Coronary artery (tissue), 2 donors: ENCODE results near the gene ABL2.

Experiments
- DNase-seq: peaks from one replicate; pipeline ENCODE4 v3.0.0-alpha.2; 2017; ENCODE audit warnings: low spot score
- H3K27ac ChIP-seq, 2 donors: fragments of 200-600 bp; sonication (generic); one replicate each; pipeline ENCODE4 v1.5.1; 2016 to 2019
- H3K4me3 ChIP-seq: fragments of 200-600 bp; sonication (generic); 2 replicates; pipeline ENCODE4 v1.5.1; 2016; ENCODE audit warnings: mild to moderate bottlenecking, moderate library complexity
- CTCF ChIP-seq: fragments of 200-600 bp; sonication (generic); IDR thresholded peaks from one replicate; pipeline ENCODE4 v1.5.1; 2019; ENCODE audit warnings: antibody characterized with exemption

The ABL2 gene

GRCh38 chr1:179103999-179104398, 125.5 kb downstream of the ABL2 start:
- no peak overlapping the region for H3K4me3 ChIP-seq
- no peak for DNase-seq
- no peak for TF ChIP-seq CTCF
- no peak overlapping the region for H3K27ac ChIP-seq

- no peak for TF ChIP-seq CTCF
- Histone ChIP-seq H3K4me3 (no peak overlapping the region), H3K27ac (no peak overlapping the region)
- no peak for DNase-seq
Observed at GRCh38 chr1:179101566-179101965, 127.9 kb downstream of the ABL2 start.

- Histone ChIP-seq H3K27ac (no peak overlapping the region), H3K4me3 (no peak overlapping the region)
- no peak for TF ChIP-seq CTCF
- no peak for DNase-seq
Observed at GRCh38 chr1:179099891-179100290, 129.6 kb downstream of the ABL2 start.

DNA sequence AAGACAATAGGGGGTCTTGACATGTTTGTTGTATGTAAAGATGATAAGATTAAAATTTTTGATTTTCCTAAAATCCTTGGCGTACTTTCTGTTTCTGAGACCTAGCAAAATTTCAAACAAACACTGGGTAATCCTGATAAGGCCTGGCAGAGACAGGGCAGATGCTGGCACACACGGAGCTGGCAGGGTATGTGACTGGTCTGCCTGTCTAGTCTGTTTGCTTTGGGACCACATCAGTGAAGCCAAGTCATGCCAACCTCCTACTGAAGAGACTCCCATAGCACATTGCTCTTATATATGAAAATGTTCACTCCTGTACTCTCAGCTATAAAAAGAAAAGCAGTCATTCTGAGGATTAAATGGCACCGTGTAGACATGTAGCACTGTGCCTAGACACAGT, 133.6 kb downstream of the ABL2 start:
- no peak for TF ChIP-seq CTCF
- no peak for DNase-seq
- Histone ChIP-seq H3K27ac (no peak overlapping the region), H3K4me3 (no peak overlapping the region)

- DNase-seq, result no peak
- TF ChIP-seq CTCF, result no peak
- Histone ChIP-seq H3K4me3 (no peak overlapping the region), H3K27ac (no peak overlapping the region)
Observed at GRCh38 chr1:179095377-179095776, 134.1 kb downstream of the ABL2 start.

GRCh38 chr1:179094818-179095217, 134.7 kb downstream of the ABL2 start:
- TF ChIP-seq CTCF, result no peak
- H3K27ac ChIP-seq, result no peak overlapping the region
- H3K4me3 ChIP-seq, result no peak overlapping the region
- no peak for DNase-seq

- Histone ChIP-seq H3K4me3 (no peak overlapping the region), H3K27ac (no peak overlapping the region)
- no peak for TF ChIP-seq CTCF
- DNase-seq, result no peak
Observed at GRCh38 chr1:179092896-179093461, 136.5 kb downstream of the ABL2 start.
